Measurements from ENCODE around the gene LAMTOR2. TPM values are rescaled to one million over a fixed set of nuclear protein-coding genes. Genes with fewer than 3 reads are reported as not detected.

Gene LAMTOR2
- total RNA-seq, 4 donors from 2014 or later: 32.6 to 51.8 (median 47.8) TPM

- peaks cover 0 to 37% (median 11%) of the 10 kb centered on the region in 4 donors for H3K4me1 ChIP-seq
- no peaks in the 10 kb centered on the region for H3K9me3 ChIP-seq
- no peaks in the 10 kb centered on the region for H3K36me3 ChIP-seq
- peak in 1 of 2 donors; percentile 58 for TF ChIP-seq EP300 (IDR thresholded peaks at IDR 0.05)
- no peak for TF ChIP-seq POLR2A (IDR thresholded peaks at IDR 0.05)
- TF ChIP-seq CTCF (IDR thresholded peaks at IDR 0.05): peak in 1 of 5 experiments; percentile 25
- 1% methylated on average over 23 to 61 of the region's 62 CpGs for WGBS, 2 donors
- H3K27me3 ChIP-seq: no peaks in the 10 kb centered on the region
- H3K4me3 ChIP-seq: peak within 1 kb of the TSS; percentile 69 to 95 (median 85)
- peak within 1 kb of the TSS; percentile 38 to 81 (median 74) for H3K27ac ChIP-seq
- DNase-seq (ENCODE audit: low spot score in 2 of 2): peak in 1 of 2 donors; percentile 61
Observed at GRCh38 chr1:156082309-156083091, 27.9 kb downstream of the LAMTOR2 start, which contains the start of gene MEX3A. Gene MEX3A (minus strand): TSS chr1:156082465. CDS start chr1:156081998, 467 bp downstream.

DNA sequence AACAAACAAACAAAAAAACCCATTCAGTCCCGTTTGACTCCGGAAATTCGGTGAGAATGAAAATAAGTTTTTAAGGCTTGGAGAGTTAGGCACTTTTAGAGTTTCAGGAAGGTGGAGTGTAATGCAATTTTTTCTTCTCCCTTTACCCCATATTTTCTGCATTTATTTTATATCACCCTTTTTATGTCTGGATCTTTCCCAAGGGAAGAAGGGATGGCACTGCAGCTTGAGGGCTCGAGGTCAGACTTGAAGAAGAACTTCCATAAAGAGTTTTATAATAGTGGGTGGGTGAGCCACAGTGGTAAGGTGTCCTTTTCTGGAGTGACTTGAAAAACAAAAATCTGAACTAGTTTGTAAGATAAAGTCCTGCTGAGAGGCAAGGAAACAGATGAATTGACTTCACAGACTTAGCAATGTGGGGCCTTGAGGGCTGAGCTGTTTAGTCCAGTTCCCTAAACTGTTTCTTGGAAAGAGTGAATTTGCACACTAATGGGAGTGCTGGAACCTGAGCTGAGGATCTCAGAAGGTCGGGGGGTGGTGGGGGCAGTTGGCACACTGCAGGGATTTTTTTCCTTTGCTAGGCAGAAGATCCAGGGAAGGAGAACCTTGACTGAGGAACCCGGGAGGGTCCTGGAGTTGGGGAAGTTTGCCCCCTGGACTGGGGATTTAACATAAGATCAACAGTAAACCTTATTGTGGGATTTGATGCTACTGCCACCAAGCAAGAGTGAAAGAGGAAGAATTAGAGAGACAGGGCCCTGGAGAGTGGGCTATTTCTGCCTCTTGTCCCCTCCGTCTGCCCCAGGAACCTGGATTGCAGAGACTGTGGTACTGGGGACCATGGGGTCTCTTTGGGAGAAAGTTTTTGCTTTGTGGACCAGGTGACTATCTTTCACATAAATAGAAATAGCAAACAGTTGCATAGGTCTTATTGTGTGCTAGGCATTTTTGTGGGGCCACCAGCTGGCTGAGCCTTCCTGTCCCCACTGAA lies 29.5 kb downstream of the LAMTOR2 start:
- no peak for DNase-seq (ENCODE audit: low spot score in 2 of 2)
- Histone ChIP-seq H3K27ac (no peak overlapping the region), H3K36me3 (no peaks in the 10 kb centered on the region), H3K4me1 (peaks cover 0 to 37% (median 11%) of the 10 kb centered on the region in 4 donors), H3K4me3 (peak overlapping the region in 1 of 4 donors; percentile 84), H3K9me3 (no peaks in the 10 kb centered on the region), H3K27me3 (no peaks in the 10 kb centered on the region)
- no peak for TF ChIP-seq CTCF (IDR thresholded peaks at IDR 0.05)
- no peak for TF ChIP-seq POLR2A (IDR thresholded peaks at IDR 0.05)
- no peak for TF ChIP-seq EP300 (IDR thresholded peaks at IDR 0.05)
- 48 to 56% methylated on average over 7 of the region's 7 CpGs for WGBS, 2 donors

DNA sequence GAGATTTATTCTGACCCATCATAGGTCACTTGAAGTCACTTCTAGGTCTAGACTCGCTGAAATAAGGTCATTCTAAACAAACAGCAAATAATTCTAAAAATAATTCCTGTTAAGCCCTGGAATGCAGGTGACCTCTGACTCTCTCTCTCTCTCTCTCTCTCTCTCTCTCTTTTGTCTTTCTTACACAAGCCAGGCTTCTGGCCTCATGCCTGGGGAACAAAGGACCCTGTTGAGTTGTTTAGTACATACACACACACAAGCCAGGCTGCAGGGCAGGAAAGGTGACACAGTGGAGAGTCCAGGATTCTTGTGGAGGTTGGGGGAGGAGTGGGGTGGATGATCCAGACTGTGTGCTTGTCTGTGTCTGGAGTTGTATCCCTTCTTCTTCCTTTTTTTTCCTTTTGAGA lies 31.7 kb downstream of the LAMTOR2 start:
- Histone ChIP-seq H3K27me3 (no peaks in the 10 kb centered on the region), H3K9me3 (no peaks in the 10 kb centered on the region), H3K4me1 (peaks cover 0 to 38% (median 8%) of the 10 kb centered on the region in 4 donors), H3K27ac (no peak overlapping the region), H3K36me3 (no peaks in the 10 kb centered on the region), H3K4me3 (no peak overlapping the region)
- TF ChIP-seq CTCF (IDR thresholded peaks at IDR 0.05): no peak
- TF ChIP-seq POLR2A (IDR thresholded peaks at IDR 0.05): no peak
- TF ChIP-seq EP300 (IDR thresholded peaks at IDR 0.05): no peak
- DNase-seq (ENCODE audit: low spot score in 2 of 2): no peak
- WGBS, 2 donors: 13 to 16% methylated on average over 1 of the region's 1 CpG

DNA sequence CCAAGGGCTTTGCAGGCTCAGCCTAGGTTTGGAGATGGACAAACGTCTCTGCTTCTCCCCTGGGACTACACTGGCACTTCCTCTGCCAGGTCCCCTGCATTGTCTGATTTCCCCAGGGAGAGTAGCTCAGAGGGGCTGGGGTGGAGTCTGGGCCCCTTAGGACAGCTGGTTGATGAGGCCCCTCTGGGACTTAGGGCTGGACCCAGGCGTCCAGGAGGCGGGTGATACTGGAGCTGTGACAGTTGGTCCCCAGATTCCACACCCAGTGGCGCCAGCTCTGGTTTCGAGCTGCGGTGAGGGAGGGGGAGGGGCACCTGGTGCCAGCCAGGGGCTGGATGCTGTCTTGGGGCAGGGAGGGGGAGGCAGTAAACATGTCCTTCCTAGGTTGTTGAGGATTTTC lies 35.1 kb downstream of the LAMTOR2 start:
- H3K27ac ChIP-seq: peak overlapping the region in 2 of 4 donors; percentile 44 to 47
- H3K27me3 ChIP-seq: no peaks in the 10 kb centered on the region
- H3K4me3 ChIP-seq: no peak overlapping the region
- DNase-seq (ENCODE audit: low spot score in 2 of 2): no peak
- TF ChIP-seq EP300 (IDR thresholded peaks at IDR 0.05): no peak
- no peak for TF ChIP-seq POLR2A (IDR thresholded peaks at IDR 0.05)
- no peak for TF ChIP-seq CTCF (IDR thresholded peaks at IDR 0.05)
- 43 to 48% methylated on average over 3 to 4 of the region's 6 CpGs for WGBS, 2 donors
- H3K4me1 ChIP-seq: peaks cover 0 to 19% (median 0%) of the 10 kb centered on the region in 4 donors
- H3K9me3 ChIP-seq: no peaks in the 10 kb centered on the region
- no peaks in the 10 kb centered on the region for H3K36me3 ChIP-seq

Data from tibial nerve (tissue), 4 donors.